Stimulated activated CD4-positive, alpha-beta T cell treated with anti-CD3 and anti-CD28 coated beads, Interleukin-12 subunit alpha, Interleukin-12 subunit beta, amount 100 ng/mL, for 24 hours (primary cell): ENCODE data around the gene C6orf89.
"Not testable (repeated sequence)": the region's sequence is repeated elsewhere in the genome, so short reads cannot be mapped to it uniquely, and the experiment has no call there.

Experiments
- DNase-seq, 2 experiments: peaks; one replicate each; pipeline ENCODE4 v3.0.0-alpha.2; 2020; ENCODE audit warnings: low read depth in 2 of 2

The C6orf89 gene

DNA sequence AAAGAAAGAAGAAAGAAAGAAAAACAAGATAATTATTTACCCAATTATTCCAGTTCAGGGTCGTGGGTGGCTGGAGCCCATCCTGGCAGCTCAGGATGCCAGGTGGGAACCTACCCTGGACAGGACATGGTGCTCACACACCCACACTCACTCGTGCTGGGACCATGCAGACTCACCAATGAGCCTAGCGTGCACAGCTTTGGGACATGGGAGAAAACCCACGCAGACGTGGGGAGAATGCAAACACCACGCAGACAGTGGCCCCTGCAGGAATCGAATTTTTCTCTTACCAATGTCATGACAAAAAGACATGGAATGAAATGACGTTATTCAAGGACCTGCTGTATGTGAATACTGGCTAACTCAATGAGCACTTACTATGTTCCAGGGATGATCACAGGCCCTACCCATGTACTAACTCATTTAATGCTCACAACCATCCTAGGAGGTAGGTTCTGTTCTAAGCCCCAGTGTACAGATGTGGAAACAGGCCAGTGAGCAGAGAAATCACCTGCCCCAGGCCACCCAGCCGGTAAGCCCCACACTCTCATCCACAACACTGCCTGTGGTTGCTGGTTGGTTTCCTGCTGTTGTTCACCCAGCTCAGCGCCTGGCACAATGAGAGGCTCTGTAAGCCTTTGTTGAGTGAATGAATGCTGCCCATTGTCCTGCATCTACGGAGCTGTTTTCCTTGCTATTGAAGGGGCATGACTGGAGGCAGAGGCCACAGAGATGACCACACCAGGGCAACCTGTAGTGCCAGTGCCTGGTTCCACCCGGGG is 62.0 kb downstream of the C6orf89 start:
- DNase-seq = no peak

DNA sequence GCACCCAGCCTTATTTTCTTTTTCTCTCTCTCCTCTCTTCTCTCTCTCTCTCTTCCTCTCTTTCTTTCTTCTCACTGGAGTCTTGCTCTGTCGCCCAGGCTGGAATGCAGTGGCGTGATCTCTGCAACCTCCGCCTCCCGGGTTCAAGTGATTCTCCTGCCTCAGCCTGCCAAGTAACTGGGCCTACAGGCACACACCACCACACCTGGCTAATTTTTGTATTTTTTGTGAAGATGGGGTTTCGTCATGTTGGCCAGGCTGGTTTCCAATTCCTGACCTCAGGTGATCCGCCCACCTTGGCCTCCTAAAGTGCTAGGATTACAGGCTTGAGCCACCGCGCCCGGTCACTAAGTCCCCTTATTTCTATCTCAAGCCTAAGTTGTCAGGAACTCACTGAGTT is 63.3 kb downstream of the C6orf89 start:
- not testable (repeated sequence) for DNase-seq

DNA sequence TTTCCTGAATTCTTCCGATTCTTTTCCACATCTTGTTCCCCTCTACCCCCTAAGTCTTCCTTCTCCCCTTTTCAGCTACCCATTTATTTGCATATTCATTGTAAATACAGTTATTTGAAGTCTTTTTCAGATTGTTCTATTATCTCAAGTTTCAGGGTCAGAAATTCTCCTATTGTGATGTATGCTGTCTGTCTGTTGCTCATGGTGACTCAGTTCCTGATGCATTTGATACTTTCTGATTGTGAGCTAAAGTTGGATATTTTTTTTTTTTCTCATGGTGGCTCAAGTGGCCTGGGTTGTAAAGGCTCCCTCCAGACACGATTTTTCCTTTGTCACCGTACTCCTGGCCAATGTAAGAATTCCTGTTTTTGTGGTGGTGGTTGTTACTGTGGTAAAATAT is 63.9 kb downstream of the C6orf89 start:
- DNase-seq = no peak

DNA sequence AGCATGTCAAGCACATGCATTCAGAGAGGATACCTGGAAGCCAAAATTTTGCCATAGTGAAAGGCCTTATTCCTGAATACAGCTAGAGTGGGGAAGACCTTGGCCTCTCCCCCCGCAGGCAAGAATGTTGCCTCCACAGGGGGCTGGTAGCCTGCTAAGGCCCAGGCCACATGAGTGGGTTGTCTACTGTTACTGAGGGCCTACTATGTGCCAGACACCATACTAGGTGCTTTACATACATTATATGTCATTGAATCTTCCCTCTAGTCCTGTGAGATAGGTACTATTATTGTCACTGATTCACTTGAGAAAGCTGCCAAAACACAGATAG is 68.1 kb downstream of the C6orf89 start:
- no peak for DNase-seq

DNA sequence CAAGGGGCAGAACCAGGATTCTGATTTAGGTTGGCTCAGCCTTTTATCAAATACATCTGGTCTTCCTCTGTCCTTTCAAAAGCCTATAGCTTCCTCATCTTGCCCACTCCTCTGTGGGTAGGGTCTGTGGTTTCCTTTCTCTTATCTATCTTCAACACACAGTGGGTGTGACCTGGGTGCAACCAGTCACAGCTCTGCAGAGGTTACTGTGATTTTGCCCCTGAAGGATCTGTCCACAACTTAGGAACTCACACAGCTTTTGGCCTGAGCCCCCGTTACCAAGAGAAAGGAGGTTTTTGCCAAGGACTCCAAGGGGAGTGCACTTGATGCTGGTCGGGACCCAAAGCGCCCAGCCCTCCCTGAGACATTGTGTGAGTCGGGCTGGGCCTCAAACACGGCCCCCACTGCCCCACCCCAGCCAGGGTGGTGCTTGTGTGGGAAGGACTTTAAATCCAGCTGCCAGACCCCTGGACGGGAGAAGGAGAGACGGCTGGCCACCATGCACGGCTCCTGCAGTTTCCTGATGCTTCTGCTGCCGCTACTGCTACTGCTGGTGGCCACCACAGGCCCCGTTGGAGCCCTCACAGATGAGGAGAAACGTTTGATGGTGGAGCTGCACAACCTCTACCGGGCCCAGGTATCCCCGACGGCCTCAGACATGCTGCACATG is 68.6 kb downstream of the C6orf89 start, which contains the start of gene PI16:
Gene PI16, plus strand, starts transcription at position 477 of the 670 bp plus-strand sequence. Its CDS starts 23 bp downstream, at position 500.
- no peak for DNase-seq

DNA sequence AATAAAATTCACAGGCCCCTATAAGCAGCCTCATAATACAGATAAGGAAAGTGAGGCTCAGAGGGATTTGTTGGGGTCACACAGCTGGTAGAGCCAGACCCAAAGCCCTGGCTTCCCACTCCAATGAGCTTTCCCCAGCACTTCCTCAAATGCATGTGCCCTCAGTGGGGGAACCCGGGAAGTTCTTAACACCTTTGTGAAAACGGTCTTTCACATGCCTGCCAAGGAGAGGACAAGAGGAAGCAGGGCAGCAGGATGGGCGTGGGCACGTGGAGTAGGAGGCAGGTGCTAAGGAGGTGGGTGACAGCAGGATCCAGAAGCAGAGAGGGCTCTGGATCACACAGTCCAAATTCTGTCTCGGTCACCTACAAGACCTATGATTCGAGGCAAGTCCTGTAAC is 69.4 kb downstream of the C6orf89 start:
- no peak for DNase-seq

DNA sequence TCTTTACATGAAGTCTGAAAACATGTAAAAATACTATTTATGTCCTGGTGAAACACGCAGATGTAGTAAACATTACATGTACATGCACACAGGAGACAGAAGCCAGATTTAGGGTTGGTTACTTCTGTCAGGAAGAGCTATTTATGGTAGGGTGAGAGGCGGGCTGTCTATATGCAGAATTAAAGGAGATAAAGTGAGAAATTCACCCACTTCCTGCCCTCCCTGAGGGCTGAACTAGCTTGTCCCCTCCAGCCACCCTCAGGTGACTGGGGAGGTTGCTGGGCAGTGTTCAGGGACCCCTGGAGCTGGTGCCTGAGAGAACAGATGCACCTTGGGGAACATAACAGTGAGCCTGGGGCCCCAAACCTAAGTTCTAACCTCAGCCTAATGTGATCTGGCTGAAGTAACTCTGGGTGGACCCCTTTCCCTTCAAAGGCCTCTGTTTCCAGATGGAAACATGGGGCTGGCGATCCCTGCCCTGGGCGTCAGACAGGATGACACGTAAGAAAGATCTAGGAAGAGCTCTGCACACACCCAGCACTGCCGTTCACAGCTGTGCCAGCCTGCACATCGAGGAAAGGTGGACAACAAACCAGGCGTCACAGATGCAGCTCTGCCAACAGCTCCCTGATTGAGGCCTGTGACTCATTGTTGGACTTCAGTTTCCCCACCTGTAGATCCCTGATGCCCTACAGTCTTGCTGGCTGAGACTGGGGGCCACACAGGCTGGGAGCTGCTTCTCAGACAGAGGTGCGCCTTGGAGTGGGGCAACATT is 70.1 kb downstream of the C6orf89 start:
- DNase-seq = no peak

DNA sequence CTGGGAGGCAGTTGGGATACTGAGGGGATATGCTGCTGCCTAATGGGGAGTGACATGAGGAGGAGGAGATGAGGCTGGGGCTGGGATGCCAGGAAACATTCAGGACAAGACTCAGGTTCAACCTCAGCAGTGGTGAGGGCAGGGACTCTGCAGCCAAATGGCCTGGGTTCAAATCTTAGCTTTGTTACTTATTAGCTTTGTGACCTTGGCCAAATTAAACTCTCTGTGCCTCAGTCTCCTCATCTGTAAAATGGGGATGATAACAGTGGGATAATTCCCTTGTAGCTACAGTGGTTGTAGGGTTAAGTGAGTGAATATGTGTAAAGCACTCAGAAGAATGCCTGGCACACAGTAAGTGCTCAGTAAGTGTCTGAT is 70.7 kb downstream of the C6orf89 start:
- DNase-seq = no peak

DNA sequence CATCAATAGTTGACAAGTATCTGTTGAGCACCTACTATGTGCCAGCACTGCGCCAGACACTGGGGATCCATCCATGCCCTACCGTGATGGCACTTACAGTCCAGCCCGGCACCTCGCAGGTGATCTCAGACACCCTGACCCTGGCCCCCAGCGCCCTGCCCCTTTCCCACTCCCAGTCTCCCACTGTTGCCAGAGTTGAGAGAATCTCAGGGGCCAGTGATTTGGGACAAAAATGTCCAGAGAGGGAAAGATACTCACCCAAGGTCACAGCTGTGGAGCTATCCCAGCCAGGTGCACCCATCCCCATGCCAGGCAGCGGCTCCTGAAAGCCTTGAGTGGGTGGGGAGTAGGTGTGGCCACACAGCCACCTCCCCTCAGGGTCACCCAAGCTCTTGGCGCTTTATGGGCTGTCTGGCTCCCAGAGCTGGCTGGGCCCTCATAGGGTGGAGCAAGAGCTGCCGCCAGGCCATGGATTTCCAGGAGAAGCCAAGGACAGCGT is 72.1 kb downstream of the C6orf89 start:
- DNase-seq = no peak

DNA sequence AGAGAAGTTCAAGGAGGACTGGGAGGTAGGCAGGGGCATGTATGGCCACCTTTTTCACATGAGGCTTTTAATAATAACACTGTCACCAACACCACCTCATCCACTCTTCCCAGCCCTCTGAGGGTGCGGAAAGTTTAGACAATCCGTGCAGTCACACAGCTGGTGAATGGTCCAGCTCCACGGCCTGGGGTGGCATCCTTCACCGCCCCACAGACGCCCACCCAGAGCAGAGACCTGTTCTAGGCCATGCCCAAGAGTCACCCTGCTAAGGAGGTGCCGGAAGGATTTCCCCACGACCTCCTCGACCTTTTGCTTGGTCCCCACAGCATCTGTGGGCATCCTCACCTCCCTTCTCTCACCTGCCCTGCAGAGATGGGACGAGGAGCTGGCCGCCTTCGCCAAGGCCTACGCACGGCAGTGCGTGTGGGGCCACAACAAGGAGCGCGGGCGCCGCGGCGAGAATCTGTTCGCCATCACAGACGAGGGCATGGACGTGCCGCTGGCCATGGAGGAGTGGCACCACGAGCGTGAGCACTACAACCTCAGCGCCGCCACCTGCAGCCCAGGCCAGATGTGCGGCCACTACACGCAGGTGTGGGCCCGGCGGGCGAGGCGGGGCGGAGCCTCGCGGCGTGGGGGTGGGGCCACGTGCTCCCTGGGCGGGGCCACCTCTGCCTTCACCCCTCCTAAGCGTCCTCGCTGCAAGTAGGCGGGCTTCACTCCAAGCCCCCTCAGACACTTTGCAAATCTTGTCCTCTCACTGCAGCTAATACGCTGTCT is 73.2 kb downstream of the C6orf89 start:
- DNase-seq = no peak

DNA sequence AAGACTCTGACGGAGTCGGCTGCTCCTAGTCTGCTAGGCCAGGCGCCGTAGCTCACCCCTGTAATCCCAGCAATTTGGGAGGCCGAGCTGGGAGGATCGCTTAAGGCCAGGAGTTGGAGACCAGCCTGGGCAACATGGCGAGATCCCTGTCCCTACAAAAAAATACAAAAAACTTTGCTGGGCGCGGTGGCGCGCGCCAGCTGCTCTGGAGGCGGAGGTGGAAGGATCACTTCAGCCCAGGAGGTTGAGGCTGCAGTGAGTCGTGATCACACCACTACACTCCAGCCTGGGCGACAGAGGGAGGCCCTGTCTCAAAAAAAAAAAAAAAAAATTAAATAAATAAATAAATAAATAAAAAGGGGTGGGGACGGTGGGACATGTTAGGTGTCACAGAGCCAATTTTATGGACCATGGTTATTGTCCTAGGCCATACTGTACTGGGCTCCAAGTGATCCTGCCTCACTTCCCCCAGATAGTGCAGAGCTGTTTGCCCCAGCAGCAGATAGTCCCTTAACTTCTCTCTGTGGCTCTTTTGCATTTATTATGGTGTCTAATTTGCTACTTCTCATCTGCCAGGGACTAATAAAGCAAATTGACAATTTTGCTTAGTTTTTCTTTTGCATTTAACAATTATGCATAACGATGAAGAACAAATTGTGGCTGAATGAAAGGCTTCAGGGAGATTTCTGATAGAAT is 74.0 kb downstream of the C6orf89 start:
- DNase-seq = no peak

DNA sequence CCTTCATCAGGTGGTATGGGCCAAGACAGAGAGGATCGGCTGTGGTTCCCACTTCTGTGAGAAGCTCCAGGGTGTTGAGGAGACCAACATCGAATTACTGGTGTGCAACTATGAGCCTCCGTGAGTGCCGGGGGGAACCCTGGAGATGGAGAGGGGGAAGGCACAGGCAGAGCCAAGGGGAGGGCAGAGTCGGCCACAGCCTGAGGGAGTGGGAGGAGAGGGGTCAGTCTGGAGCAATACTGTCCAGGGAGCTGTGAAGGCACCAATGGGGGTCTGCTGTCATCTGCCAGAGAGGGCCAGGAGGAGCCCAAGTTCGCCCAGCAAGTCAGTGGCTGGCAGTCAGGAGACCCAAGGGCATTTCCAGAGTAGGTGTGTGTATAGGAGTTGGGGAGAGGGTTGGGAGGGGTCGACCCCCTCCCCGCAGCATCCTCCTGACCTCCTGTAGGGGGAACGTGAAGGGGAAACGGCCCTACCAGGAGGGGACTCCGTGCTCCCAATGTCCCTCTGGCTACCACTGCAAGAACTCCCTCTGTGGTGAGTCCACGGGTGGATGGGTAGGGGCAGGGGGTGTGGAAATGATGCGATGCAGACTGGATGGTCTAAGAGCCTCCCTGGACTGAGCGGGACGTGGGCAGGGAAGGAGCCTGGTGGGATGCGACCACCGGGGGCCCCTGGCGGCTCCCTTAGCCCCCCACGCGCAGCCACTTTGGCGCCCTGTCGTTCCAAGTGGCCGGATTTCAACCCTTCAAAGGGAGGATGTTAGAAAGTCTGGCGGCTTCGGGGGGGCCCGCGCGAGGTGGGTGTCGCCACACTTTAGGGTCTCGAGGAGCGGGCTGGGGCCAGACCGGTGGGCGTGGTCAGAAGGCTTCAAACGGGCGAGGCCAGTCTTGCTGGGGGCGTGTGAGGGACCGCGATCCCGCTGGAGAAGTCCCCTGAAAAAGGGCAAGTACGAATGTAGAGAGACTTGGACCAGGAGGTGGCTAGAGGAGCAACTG is 76.0 kb downstream of the C6orf89 start:
- no peak for DNase-seq

DNA sequence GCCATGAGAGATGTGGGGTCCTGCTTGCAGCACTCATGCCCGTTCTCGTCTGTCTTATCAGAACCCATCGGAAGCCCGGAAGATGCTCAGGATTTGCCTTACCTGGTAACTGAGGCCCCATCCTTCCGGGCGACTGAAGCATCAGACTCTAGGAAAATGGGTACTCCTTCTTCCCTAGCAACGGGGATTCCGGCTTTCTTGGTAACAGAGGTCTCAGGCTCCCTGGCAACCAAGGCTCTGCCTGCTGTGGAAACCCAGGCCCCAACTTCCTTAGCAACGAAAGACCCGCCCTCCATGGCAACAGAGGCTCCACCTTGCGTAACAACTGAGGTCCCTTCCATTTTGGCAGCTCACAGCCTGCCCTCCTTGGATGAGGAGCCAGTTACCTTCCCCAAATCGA is 77.1 kb downstream of the C6orf89 start:
- peak; percentile 49 to 73 for DNase-seq

DNA sequence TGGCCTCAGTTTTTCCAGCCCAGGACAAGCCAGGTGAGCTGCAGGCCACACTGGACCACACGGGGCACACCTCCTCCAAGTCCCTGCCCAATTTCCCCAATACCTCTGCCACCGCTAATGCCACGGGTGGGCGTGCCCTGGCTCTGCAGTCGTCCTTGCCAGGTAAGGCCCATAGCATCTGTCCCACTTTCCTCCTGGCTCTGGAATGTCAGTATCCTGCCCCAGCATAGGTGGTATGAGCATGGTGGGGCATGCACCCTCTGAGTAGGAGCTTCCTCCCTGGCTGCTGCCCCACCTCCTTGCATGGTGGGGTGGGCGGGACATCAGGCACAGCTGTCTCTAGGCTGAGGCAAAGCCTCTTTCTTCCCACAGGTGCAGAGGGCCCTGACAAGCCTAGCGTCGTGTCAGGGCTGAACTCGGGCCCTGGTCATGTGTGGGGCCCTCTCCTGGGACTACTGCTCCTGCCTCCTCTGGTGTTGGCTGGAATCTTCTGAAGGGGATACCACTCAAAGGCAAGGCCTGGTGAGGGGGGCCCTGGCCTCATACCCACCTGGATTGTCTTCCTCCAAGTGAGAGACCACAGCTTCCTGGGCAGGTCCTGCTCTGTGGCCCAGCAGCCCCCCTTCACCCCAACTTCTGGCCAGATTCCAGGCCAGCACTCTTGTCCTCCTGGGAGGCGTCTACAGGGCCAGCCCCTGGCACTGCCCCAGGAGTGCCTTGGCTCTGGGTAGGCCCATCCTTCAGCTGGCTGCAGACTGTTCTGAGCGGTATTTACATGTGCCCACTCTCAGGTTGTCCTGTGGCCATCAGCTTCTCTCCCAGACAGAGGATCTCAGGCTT is 77.9 kb downstream of the C6orf89 start:
- no peak for DNase-seq

DNA sequence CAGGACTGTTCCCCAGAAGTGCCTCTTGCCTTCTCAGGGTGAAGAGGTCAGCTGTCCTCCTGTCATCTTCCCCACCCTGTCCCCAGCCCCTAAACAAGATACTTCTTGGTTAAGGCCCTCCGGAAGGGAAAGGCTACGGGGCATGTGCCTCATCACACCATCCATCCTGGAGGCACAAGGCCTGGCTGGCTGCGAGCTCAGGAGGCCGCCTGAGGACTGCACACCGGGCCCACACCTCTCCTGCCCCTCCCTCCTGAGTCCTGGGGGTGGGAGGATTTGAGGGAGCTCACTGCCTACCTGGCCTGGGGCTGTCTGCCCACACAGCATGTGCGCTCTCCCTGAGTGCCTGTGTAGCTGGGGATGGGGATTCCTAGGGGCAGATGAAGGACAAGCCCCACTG is 78.6 kb downstream of the C6orf89 start:
- DNase-seq = no peak

DNA sequence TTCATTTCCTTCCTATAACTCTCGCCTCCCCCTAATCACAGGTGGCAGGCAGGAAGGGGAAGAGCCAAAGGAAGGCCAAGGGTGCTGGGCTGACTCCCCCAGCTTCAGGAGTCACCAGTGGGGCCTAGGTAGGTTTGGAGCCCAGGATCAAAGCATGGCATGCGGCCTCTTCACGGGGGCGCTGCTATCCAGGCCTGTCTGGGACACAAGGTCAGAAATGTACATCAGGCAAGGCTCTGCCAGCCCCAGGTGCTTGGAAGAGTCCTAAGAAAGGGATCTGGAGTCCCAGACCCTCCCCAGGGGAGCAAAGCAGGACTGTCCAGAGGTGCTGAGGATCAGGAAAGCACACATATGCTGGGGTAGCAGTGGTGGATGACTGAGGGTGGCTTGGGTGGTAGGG is 79.2 kb downstream of the C6orf89 start:
- DNase-seq = no peak

DNA sequence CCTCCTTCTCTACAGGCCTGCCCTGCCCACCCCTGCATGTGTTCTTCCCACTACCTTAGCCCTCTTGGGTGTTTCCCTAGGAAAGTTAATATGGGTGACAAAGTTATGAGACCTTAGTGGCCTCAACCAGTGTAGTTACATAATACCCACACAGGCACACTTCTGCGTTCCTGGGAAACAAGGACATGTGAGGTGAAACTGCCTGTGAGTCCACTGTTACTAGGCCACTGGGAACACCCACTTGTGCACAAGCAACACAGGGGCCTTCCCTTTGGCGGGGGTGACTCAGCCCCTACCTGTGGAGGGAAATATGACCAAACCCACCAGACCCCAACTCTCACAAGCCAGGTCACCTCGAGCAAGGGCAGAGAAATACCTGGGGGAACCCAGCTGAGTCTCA is 81.5 kb downstream of the C6orf89 start:
- no peak for DNase-seq

DNA sequence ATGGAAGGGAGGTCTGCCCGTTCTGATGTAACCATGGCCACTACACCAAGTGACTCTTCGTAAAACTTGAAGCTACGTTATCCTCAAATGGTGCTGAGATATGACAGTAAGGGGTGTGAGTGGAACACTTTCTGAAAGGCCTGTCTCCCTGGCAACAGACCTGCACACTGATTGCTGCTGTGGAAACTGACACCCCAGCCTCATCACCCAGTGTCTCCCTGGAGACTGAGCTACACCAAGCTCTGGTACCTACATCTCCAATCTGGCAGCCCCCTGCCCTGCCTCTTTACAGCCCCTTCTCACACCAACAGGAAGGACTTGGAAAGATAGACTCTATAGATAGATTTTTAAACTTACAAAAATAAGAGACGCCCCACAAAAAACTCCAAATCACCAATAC is 82.0 kb downstream of the C6orf89 start:
- no peak for DNase-seq
